Forelimb muscle (tissue), 1 donor: ENCODE measurements around the gene PRR36. TPM values are rescaled to one million over a fixed set of nuclear protein-coding genes. Genes with fewer than 3 reads are reported as not detected.

Experiments
- DNase-seq: peaks from one replicate; pipeline ENCODE4 v3.0.0-alpha.2; 2013; ENCODE audit warnings: low read depth
- polyA plus RNA-seq: library from polyadenylated mRNA; unstranded; fragments of 120-200 nt; gene quantifications from one replicate; pipeline ENCODE4 v1.2.1, GENCODE V29; 2013; ENCODE audit not compliant: insufficient read length

Gene PRR36
- polyA plus RNA-seq, 1 donor, result 0.27 TPM

GRCh38 chr19:7846155-7846646 lies 28.0 kb downstream of the PRR36 start:
- no peak for DNase-seq

GRCh38 chr19:7845390-7846154 lies 28.6 kb downstream of the PRR36 start:
- DNase-seq, result no peak

- no peak for DNase-seq
Observed at GRCh38 chr19:7844951-7845350, 29.2 kb downstream of the PRR36 start.

DNA sequence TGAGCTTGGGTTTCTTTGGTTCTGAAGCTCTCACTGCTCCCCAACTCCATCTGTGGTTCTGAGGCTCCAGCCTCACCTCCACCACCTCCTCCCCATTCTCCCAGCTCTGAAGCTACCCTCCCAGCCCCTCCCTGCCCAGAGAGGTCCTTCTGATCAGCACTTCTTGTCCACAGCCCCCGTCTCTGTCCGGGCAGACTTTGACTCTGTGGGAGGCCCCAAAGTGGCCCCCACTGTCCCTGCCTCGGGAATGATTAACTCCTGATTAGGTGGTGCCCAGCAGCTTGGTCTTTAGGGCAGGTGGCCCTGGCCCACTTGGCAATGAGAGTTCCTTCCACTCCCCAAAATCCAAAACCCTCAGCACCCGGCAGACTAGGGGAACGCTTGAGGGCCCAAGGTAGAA lies 29.8 kb downstream of the PRR36 start:
- no peak for DNase-seq

- DNase-seq, result no peak
Observed at GRCh38 chr19:7843521-7843920, 30.7 kb downstream of the PRR36 start.

- no peak for DNase-seq
Observed at GRCh38 chr19:7842661-7843294, 31.4 kb downstream of the PRR36 start.

GRCh38 chr19:7841751-7842660 lies 32.2 kb downstream of the PRR36 start:
- no peak for DNase-seq

- no peak for DNase-seq
Observed at GRCh38 chr19:7840629-7841028, 33.6 kb downstream of the PRR36 start.

GRCh38 chr19:7839476-7839875 lies 34.7 kb downstream of the PRR36 start:
- DNase-seq, result no peak

DNA sequence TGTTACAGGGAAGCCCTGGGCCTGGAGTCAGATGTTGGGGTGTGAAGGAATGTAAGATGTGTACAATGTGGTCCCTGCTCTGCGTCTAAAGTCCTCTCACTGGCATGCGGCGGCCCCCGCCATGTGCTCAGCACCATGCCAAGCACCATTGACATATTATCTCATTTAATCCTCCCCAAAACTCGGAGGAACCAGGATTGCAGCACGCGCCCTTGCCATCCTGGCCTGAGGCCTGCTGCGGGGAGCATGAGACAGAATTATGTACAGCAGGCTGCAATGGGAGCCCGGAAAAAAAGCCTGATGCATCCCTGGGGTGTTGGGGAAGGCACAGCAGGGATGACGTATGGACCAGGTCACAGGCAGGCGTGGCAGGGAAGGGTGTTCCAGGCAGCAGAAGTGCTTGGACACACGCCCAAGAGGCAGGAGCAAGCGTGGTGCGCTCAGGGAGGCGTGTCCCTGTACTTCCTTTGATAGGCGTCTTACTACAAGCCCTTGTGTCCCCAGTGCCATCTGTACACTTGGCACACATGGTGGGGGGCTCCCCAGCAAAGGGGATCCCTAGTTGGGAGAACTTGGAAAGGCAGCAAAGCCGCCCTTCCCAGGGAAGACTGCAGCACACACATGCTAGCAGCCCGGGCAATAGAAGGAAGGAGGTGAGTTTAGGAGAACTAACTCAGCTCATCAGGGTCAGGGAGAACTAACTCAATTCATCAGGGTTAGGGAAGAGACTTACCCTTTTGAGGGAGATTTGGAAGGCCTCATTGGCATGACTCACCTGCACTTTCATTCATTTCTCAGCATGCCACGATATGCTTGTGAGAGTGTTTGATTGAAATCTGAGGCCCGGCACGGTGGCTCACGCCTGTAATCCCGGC lies 40.7 kb downstream of the PRR36 start:
- no peak for DNase-seq

- DNase-seq, result no peak
Observed at GRCh38 chr19:7832781-7833180, 41.4 kb downstream of the PRR36 start.

GRCh38 chr19:7832009-7832408 lies 42.2 kb downstream of the PRR36 start:
- no peak for DNase-seq

- no peak for DNase-seq
Observed at GRCh38 chr19:7831452-7831851, 42.7 kb downstream of the PRR36 start.

GRCh38 chr19:7830823-7831222 lies 43.4 kb downstream of the PRR36 start:
- no peak for DNase-seq

DNA sequence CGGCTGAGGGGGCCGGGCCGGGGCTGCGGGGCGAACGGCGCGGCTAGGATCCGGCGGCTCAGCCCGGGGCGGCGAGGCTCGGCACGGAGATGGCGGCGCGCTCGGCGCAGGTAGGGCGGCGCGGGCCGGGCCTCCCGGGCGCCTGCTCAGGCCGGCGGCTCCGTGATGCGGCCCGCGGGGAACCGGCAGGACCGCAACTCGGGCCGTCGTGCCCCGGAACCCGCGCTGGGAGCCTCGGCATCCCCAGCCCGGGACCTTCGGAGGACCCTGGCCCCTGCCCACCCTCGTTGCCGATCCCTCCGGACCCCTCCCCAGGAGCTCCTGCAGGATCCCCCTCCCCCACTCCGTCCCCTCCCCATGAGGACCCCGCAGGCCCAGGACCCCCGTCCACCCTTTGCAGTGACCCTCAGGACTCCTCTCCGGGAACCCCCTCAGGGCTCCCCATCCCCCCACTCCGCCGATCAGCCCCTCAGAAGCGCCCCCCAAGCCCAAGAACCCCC lies 43.9 kb downstream of the PRR36 start:
- no peak for DNase-seq

GRCh38 chr19:7829561-7830271 lies 44.5 kb downstream of the PRR36 start, which contains the start of gene EVI5L:
Gene EVI5L (plus strand): TSS chr19:7830218. CDS start chr19:7846543, 16,325 bp downstream.
- peak; percentile 99 for DNase-seq

DNA sequence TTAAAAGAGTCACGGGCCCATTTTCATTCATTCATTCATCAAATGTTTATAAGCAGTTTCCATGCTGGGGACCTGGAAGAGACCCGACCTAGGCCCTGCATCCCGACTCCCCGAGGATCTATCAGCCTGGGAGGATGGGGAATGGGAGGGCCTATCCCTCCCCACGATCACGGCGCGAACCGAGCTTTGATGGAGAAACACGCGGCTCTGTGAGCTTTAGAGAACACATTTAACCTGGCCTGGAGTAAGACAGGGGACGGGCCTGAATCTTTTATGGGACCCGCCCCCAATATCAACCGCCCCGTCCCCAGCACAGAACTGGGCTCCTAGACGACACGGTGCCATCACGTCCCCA lies 45.0 kb downstream of the PRR36 start:
- no peak for DNase-seq

DNA sequence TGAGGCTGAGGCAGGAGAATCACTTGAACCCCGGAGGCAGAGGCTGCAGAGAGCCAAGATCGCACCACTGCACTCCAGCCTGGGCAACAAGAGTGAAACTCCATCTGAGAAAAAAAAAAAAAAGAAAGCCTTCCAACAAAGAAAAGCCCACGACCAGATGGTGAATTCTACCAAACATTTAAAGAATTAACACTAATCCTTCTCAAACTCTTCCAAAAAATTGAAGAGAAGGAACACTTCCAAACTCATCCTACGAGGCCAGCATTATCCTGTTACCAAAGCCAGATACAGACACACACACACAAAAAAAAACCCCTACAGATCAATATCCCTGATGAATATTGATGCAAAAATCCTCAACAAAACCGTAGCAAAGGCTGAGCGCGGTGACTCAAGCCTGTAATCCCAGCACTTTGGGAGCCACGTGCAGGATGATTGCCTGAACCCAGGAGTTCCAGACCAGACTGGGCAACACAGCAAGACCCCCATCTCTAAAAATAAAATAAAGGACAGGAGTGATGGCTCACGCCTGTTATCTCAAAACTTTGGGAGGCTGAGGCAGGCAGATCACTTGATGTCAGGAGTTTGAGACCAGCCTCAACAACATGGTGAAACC lies 50.4 kb downstream of the PRR36 start:
- no peak for DNase-seq

GRCh38 chr19:7822910-7823515 lies 51.2 kb downstream of the PRR36 start:
- DNase-seq, result no peak
